NCI-H774 (cell line): ENCODE results near the gene PCIF1.

ENCODE experiments used
- DNase-seq: peaks from one replicate; lab custom pipeline; 2025; lab: John Stamatoyannopoulos, UW

The PCIF1 gene

GRCh38 chr20:45904583-45905504 lies 29.6 kb upstream of the PCIF1 start:
- no peak for DNase-seq

GRCh38 chr20:45905505-45906079 lies 28.9 kb upstream of the PCIF1 start:
- no peak for DNase-seq

- DNase-seq, result no peak
Measured at GRCh38 chr20:45907219-45907948, 27.1 kb upstream of the PCIF1 start.

GRCh38 chr20:45908084-45908483 lies 26.4 kb upstream of the PCIF1 start:
- DNase-seq, result no peak

GRCh38 chr20:45909336-45909808 lies 25.1 kb upstream of the PCIF1 start:
- no peak for DNase-seq

GRCh38 chr20:45909817-45910669 lies 24.4 kb upstream of the PCIF1 start:
- DNase-seq, result no peak

- peak; percentile 54 for DNase-seq
Measured at GRCh38 chr20:45910670-45911485, 23.6 kb upstream of the PCIF1 start.

- DNase-seq, result no peak
Measured at GRCh38 chr20:45911486-45912343, 22.8 kb upstream of the PCIF1 start, which contains the start of gene PLTP. TSS of gene PLTP (minus strand) at chr20:45912155. CDS start at chr20:45911452, 703 bp downstream.

GRCh38 chr20:45912344-45912682 lies 22.2 kb upstream of the PCIF1 start:
- DNase-seq, result no peak

- no peak for DNase-seq
Measured at GRCh38 chr20:45913116-45913515, 21.4 kb upstream of the PCIF1 start.

GRCh38 chr20:45917790-45918141 lies 16.7 kb upstream of the PCIF1 start:
- no peak for DNase-seq

- DNase-seq, result no peak
Measured at GRCh38 chr20:45918182-45918737, 16.2 kb upstream of the PCIF1 start.

GRCh38 chr20:45918779-45919537 lies 15.5 kb upstream of the PCIF1 start:
- DNase-seq, result no peak

- peak; percentile 3 for DNase-seq
Measured at GRCh38 chr20:45919542-45920399, 14.7 kb upstream of the PCIF1 start.

- DNase-seq, result no peak
Measured at GRCh38 chr20:45920462-45921336, 13.8 kb upstream of the PCIF1 start.

- no peak for DNase-seq
Measured at GRCh38 chr20:45921337-45922189, 12.9 kb upstream of the PCIF1 start.
